OCI-LY7 (cell line): Measurements from ENCODE around the gene IL17RE. TPM values are rescaled to one million over a fixed set of nuclear protein-coding genes. Genes with fewer than 3 reads are reported as not detected.

Source experiments
- BruUV-seq: library from RNA; stranded (reverse); fragments of 400-500 nt; replicated peaks from 2 replicates; lab custom pipeline; 2021; lab: Mats Ljungman, UMichigan
- CTCF ChIA-PET: fragments of 300-600 bp; sonication (Branson Sonifier 250); formaldehyde crosslinking; loops from one replicate; lab custom pipeline; 2022; ENCODE audit warnings: antibody characterized with exemption; ENCODE audit not compliant: unreplicated experiment; lab: Charles Lee
- POLR2A ChIA-PET: fragments of 300-600 bp; sonication (Branson Sonifier 250); formaldehyde crosslinking; loops from one replicate; lab custom pipeline; 2022; ENCODE audit warnings: antibody characterized with exemption; lab: Charles Lee
- DNase-seq: peaks from one replicate; pipeline ENCODE4 v3.0.0-alpha.2; 2015; ENCODE audit warnings: low spot score
- H2AFZ ChIP-seq: fragments of 200-600 bp; sonication (generic), shearing (Covaris generic); 2 replicates; pipeline ENCODE4 v1.6.1; 2014; ENCODE audit warnings: mild to moderate bottlenecking, antibody characterized with exemption, low read length, moderate library complexity
- H3K27ac ChIP-seq: fragments of 200-600 bp; sonication (generic); 2 replicates; pipeline ENCODE4 v1.5.1; 2014; ENCODE audit warnings: mixed run types, low read depth, mild to moderate bottlenecking, moderate library complexity, low read length, inconsistent platforms; ENCODE audit not compliant: poor library complexity, severe bottlenecking
- H3K36me3 ChIP-seq: fragments of 200-600 bp; sonication (generic); 2 replicates; pipeline ENCODE4 v1.6.1; 2014; ENCODE audit warnings: mild to moderate bottlenecking, antibody characterized with exemption, low read length, moderate library complexity, mixed read lengths; ENCODE audit not compliant: insufficient read depth
- H3K4me1 ChIP-seq: fragments of 200-600 bp; sonication (generic); 2 replicates; pipeline ENCODE4 v1.5.1; 2014; ENCODE audit warnings: mild to moderate bottlenecking, low read length; ENCODE audit not compliant: insufficient read depth, poor library complexity, severe bottlenecking
- H3K4me2 ChIP-seq: fragments of 200-600 bp; sonication (generic); 2 replicates; pipeline ENCODE4 v1.6.1; 2014; ENCODE audit warnings: mild to moderate bottlenecking, low read length
- H3K4me3 ChIP-seq: fragments of 200-600 bp; sonication (generic); 2 replicates; pipeline ENCODE4 v1.5.1; 2014; ENCODE audit warnings: mild to moderate bottlenecking, low read depth, low read length; ENCODE audit not compliant: poor library complexity, severe bottlenecking
- H3K79me2 ChIP-seq: fragments of 200-600 bp; sonication (generic); 2 replicates; pipeline ENCODE4 v1.6.1; 2016; ENCODE audit warnings: low read depth, mild to moderate bottlenecking, low read length, moderate library complexity, mixed read lengths; ENCODE audit not compliant: insufficient read depth
- H3K9me2 ChIP-seq: fragments of 200-600 bp; sonication (generic); 2 replicates; pipeline ENCODE4 v1.6.1; 2016; ENCODE audit warnings: mild to moderate bottlenecking, low read length, mixed read lengths; ENCODE audit not compliant: insufficient read depth
- H3K9me3 ChIP-seq: fragments of 200-600 bp; sonication (generic); 2 replicates; pipeline ENCODE4 v1.6.1; 2014; ENCODE audit warnings: mild to moderate bottlenecking, mixed run types, low read length, mixed read lengths
- H4K20me1 ChIP-seq: fragments of 200-600 bp; sonication (generic); 2 replicates; pipeline ENCODE4 v1.6.1; 2014; ENCODE audit warnings: mild to moderate bottlenecking, antibody characterized with exemption, low read length, moderate library complexity, mixed read lengths; ENCODE audit not compliant: insufficient read depth
- CTCF ChIP-seq: fragments of 200-600 bp; sonication (generic); conservative IDR thresholded peaks from 2 replicates; pipeline ENCODE4 v1.5.1; 2014; ENCODE audit warnings: mild to moderate bottlenecking, antibody characterized with exemption, low read length, moderate library complexity, mixed read lengths
- EZH2phosphoT487 ChIP-seq: fragments of 200-600 bp; sonication (generic); IDR thresholded peaks from 2 replicates; pipeline ENCODE4 v1.6.1; 2018; ENCODE audit warnings: low read depth, borderline replicate concordance, mild to moderate bottlenecking, mixed run types, antibody characterized with exemption, low read length, moderate library complexity, mixed read lengths
- intact Hi-C: fragments of 100-400 bp; cut with micrococcal nuclease; formaldehyde crosslinking; loops from one replicate; pipeline ENCODE4 v1.10.0; 2022; ENCODE audit not compliant: unreplicated experiment
- total RNA-seq, 2 experiments: library from RNA; depleted of rRNA in 1 of 2; stranded (reverse); fragments of >200 nt in 1 of 2; shearing (Covaris generic) in 1 of 2; gene quantifications; 2 replicates each; pipeline ENCODE4 v1.2.3, GENCODE V29; 2014 to 2022

The IL17RE gene
- total RNA-seq, 2 experiments from 2014 or later: 0.06 to 1.1 TPM

GRCh38 chr3:9918261-9919038 lies 15.8 kb downstream of the IL17RE start:
- no peak overlapping the region for H2AFZ ChIP-seq
- CTCF ChIA-PET: no interaction called here

GRCh38 chr3:9928158-9928557 lies 25.5 kb downstream of the IL17RE start:
- Histone ChIP-seq H2AFZ (no peak overlapping the region), H3K4me3 (no peak overlapping the region), H3K36me3 (no peaks in the 10 kb centered on the region), H3K4me1 (peaks cover 4% of the 10 kb centered on the region), H4K20me1 (no peaks in the 10 kb centered on the region), H3K9me2 (no peaks in the 10 kb centered on the region), H3K27ac (no peak overlapping the region), H3K4me2 (no peak overlapping the region), H3K79me2 (no peaks in the 10 kb centered on the region), H3K9me3 (no peaks in the 10 kb centered on the region)
- CTCF ChIA-PET: no interaction called here
- no TSS peak for BruUV-seq
- POLR2A ChIA-PET: no interaction called here
- TF ChIP-seq CTCF: no peak
- DNase-seq: no peak
- intact Hi-C loops: no loop called here

More at GRCh38 chr3:9918261-9919038, 15.8 kb downstream of the IL17RE start:
- no peak for DNase-seq
- Histone ChIP-seq H3K4me3 (no peak overlapping the region), H3K4me1 (no peaks in the 10 kb centered on the region), H3K4me2 (no peak overlapping the region), H4K20me1 (no peaks in the 10 kb centered on the region), H3K9me3 (no peaks in the 10 kb centered on the region), H3K79me2 (no peaks in the 10 kb centered on the region), H3K9me2 (no peaks in the 10 kb centered on the region), H3K36me3 (no peaks in the 10 kb centered on the region), H3K27ac (no peak overlapping the region)
- no TSS peak for BruUV-seq
- POLR2A ChIA-PET: no interaction called here
- intact Hi-C loops: no loop called here
- TF ChIP-seq CTCF: no peak
- no peak for TF ChIP-seq EZH2phosphoT487
